GM12801 (cell line): ENCODE measurements around the gene RASGRF2.

Source experiments
- TF ChIP-seq, protein P1 (sequence below): IDR thresholded peaks from one replicate; pipeline ENCODE4 v1.5.1; 2011; ENCODE audit warnings: control low read depth; ENCODE audit not compliant: insufficient read length; ENCODE audit errors: extremely low read depth

RASGRF2 gene

DNA sequence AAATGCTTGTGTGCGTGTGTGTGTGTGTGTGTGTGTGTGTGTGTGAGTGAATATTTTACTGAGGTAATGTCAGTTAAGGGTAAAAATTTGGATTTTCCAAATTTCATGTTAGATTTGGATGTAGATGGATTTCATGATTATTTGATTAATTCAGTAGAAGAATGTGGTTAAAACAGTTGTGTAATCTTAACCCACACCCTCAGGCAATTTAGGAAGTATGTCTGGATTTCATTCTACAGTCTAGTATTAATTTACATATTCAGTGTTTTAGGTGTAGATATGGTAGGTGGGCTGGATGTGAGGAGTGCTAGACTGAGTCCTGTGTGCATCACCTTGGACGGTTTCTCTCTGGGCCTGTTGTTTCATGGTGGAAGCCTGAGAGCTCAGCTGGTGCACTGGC is 173.9 kb downstream of the RASGRF2 start:
- TF ChIP-seq, protein P1, sequence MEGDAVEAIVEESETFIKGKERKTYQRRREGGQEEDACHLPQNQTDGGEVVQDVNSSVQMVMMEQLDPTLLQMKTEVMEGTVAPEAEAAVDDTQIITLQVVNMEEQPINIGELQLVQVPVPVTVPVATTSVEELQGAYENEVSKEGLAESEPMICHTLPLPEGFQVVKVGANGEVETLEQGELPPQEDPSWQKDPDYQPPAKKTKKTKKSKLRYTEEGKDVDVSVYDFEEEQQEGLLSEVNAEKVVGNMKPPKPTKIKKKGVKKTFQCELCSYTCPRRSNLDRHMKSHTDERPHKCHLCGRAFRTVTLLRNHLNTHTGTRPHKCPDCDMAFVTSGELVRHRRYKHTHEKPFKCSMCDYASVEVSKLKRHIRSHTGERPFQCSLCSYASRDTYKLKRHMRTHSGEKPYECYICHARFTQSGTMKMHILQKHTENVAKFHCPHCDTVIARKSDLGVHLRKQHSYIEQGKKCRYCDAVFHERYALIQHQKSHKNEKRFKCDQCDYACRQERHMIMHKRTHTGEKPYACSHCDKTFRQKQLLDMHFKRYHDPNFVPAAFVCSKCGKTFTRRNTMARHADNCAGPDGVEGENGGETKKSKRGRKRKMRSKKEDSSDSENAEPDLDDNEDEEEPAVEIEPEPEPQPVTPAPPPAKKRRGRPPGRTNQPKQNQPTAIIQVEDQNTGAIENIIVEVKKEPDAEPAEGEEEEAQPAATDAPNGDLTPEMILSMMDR = no peak

DNA sequence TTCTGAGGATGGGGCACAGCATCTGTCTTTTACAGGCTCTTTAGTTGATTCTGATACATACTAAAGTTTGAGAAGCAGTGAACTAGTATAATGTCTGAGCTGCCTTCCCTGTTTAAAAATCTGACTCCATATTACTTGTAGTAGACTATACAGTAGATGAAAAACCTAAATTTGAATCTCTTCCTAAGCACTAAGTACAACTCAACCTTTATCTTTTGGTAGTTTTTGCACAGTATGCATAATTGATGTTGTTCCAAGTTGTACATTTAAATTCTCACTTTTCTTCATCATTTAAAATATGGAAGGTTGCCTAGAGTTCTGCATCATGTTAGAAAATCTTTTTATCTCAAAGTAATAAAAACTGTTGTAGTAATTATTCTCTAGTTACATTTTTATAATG is 174.4 kb downstream of the RASGRF2 start:
- TF ChIP-seq, protein P1 = no peak

DNA sequence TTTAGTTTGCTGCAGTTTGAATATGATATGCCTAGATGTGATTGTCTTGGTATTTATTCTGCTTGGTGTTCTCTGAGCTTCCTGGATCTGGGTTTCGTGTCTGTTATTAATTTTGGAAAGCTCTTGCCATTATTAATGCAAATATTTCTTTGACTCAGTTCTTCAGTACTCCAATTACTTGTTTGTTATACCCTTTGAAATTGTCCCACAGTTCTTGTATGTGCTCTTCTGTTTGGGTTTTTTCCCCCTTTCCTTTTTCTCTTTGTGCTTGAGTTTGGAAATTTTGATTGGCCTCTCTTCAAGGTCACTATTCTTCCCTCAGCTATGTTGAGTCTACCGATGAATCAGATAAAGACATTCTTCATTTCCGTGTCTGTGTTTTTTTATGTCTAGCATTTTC is 176.4 kb downstream of the RASGRF2 start:
- TF ChIP-seq, protein P1 = no peak

DNA sequence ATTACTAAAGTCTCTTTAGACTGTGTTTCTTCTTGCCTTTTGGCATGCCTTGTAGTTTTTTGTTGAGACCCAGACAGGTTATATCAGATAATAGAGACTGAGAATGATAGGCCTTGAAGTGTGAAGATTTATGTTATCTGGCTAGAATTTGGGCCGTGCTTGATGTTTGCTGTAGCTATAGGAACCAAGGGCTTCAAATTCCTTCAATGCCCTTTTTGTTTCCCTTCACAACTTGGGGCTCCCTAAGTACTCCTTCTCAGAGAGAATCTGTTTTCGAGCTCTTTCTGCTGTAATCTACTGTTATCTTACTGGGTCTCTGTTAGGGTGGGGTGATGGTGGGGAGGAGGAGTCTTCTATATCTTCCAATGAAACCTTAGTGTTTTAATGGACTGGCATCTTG is 177.7 kb downstream of the RASGRF2 start:
- TF ChIP-seq, protein P1 = no peak

DNA sequence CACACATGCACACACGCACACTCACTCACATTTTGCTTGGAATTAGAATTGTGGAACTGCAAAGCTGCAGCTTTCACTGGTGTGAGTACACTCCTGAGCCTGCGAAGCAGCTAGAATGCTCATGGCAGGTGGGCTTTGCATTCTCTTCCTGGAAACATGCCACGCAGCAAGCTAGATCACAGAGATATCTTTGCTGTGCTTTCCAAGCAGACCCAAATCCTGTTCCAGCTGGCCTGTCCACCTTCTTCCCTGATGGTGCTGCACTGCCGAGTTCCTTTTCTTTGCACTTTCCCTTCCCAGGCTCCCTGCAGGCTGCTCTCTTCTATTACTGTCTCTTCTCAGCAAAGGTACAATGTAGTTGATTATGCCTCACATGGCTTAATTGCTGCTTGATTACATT is 180.3 kb downstream of the RASGRF2 start:
- TF ChIP-seq, protein P1 = no peak

DNA sequence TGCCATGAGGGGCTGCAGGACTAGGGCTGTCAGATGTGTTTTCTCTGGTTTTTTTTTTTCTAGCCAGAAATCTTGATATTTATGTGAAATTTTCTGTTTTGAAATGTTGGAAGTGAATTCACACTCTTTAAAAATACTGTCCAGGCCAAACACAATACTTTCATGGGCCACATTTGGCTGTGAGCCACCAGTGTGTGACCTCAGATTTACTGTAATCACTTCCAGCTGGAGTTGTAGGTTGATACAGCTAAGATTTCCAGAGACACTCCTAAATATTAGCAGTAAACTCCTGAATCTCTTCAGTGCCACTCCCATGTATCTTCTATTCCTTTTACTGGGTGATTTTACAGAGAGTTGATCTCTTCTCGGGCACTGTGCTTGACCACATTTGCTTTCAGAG is 180.8 kb downstream of the RASGRF2 start:
- TF ChIP-seq, protein P1 = no peak

DNA sequence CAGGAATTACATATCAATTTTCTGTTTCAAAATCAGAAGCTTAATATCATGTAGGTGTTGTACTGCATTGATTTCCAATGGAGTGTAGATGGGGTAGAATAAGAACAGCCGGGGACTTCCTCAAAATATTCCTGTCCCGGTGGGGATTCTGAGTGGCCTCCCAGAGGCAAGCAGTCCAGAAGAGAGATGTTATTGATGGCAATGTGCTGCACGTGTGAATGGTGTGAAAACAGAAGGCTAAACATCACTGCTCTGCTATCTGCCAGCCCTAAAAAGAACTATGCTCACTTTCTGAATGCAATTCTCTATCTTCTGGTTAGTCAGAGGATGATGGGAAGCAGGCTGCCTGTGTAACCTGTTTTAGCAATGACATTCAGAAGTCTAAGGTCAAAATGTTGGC is 181.9 kb downstream of the RASGRF2 start:
- TF ChIP-seq, protein P1 = no peak
